GM23338 (cell line): Measurements from ENCODE around the gene CARHSP1. TPM values are rescaled to one million over a fixed set of nuclear protein-coding genes. Genes with fewer than 3 reads are reported as not detected.
A peak's percentile ranks its signal among the peaks of the same experiment; 100 is the strongest.

ENCODE experiments used
- ATAC-seq: fragments of 200-7000 bp; cut with Tn5 transposase; 3 replicates; pipeline ENCODE4 v1.9.1; 2020
- DNase-seq: peaks from one replicate; pipeline ENCODE4 v3.0.0-alpha.2; 2015; ENCODE audit warnings: low spot score
- H2AFZ ChIP-seq: fragments of 200-600 bp; sonication (generic); 2 replicates; pipeline ENCODE4 v1.8.0; 2016; ENCODE audit warnings: antibody characterized with exemption, mild to moderate bottlenecking, moderate library complexity
- H3F3A ChIP-seq: fragments of 200-600 bp; sonication (generic); replicated peaks from 2 replicates; pipeline ENCODE4 v1.8.0; 2017; ENCODE audit warnings: antibody characterized with exemption, mixed run types, low read depth
- H3K27ac ChIP-seq: fragments of 200-600 bp; sonication (generic); 2 replicates; pipeline ENCODE4 v1.6.1; 2016; ENCODE audit warnings: low read depth
- H3K27me3 ChIP-seq: fragments of 200-600 bp; sonication (generic); 2 replicates; pipeline ENCODE4 v1.8.0; 2016; ENCODE audit warnings: mild to moderate bottlenecking, mixed run types, moderate library complexity; ENCODE audit not compliant: insufficient read depth
- H3K36me3 ChIP-seq: fragments of 200-600 bp; sonication (generic); 2 replicates; pipeline ENCODE4 v1.8.0; 2016; ENCODE audit warnings: mild to moderate bottlenecking; ENCODE audit not compliant: insufficient read depth
- H3K4me1 ChIP-seq: fragments of 200-600 bp; sonication (generic); 2 replicates; pipeline ENCODE4 v1.8.0; 2016; ENCODE audit warnings: mild to moderate bottlenecking, moderate library complexity; ENCODE audit not compliant: insufficient read depth
- H3K4me2 ChIP-seq: fragments of 200-600 bp; sonication (generic); 2 replicates; pipeline ENCODE4 v1.7.1; 2017; ENCODE audit warnings: mixed run types
- H3K4me3 ChIP-seq: fragments of 200-600 bp; sonication (generic); 2 replicates; pipeline ENCODE4 v1.6.1; 2016; ENCODE audit warnings: mixed run types
- H3K79me2 ChIP-seq: fragments of 200-600 bp; sonication (generic); replicated peaks from 2 replicates; pipeline ENCODE4 v1.8.0; 2017; ENCODE audit warnings: mild to moderate bottlenecking; ENCODE audit not compliant: insufficient read depth
- H3K9me2 ChIP-seq: fragments of 200-600 bp; sonication (generic); 2 replicates; pipeline ENCODE4 v1.8.0; 2017; ENCODE audit not compliant: insufficient read depth
- H4K20me1 ChIP-seq: fragments of 200-600 bp; sonication (generic); replicated peaks from 2 replicates; pipeline ENCODE4 v1.8.0; 2017; ENCODE audit warnings: mild to moderate bottlenecking; ENCODE audit not compliant: insufficient read depth
- H3K27ac Mint-ChIP-seq: 2 replicates; pipeline ENCODE4 v1.8.0; 2020; ENCODE audit warnings: inconsistent platforms, mild to moderate bottlenecking, moderate library complexity, mixed read lengths
- H3K27me3 Mint-ChIP-seq: 3 replicates; pipeline ENCODE4 v1.8.0; 2022; ENCODE audit warnings: low read depth, mild to moderate bottlenecking, moderate library complexity, mixed read lengths, inconsistent platforms; ENCODE audit not compliant: insufficient read depth, poor library complexity
- H3K36me3 Mint-ChIP-seq: 3 replicates; pipeline ENCODE4 v1.8.0; 2021; ENCODE audit warnings: low read depth, mild to moderate bottlenecking, inconsistent platforms, moderate library complexity, mixed read lengths
- H3K4me1 Mint-ChIP-seq: 3 replicates; pipeline ENCODE4 v1.8.0; 2020; ENCODE audit warnings: mild to moderate bottlenecking, inconsistent platforms, mixed read lengths
- H3K4me3 Mint-ChIP-seq: 3 replicates; pipeline ENCODE4 v1.8.0; 2021; ENCODE audit warnings: moderate library complexity, mild to moderate bottlenecking, inconsistent platforms, mixed read lengths
- H3K9me3 Mint-ChIP-seq: 3 replicates; pipeline ENCODE4 v1.8.0; 2020; ENCODE audit warnings: moderate library complexity, mild to moderate bottlenecking, inconsistent platforms, mixed read lengths
- CREB1 ChIP-seq: fragments of 250-450 bp; sonication (Bioruptor Pico); IDR thresholded peaks from 2 replicates; pipeline ENCODE4 v1.5.0; 2020; ENCODE audit warnings: low read depth, mild to moderate bottlenecking, moderate library complexity
- ETS1 ChIP-seq: IDR thresholded peaks from 2 replicates; pipeline ENCODE4 v1.6.1; 2016; ENCODE audit warnings: antibody characterized with exemption
- EZH2 ChIP-seq: fragments of 200-600 bp; sonication (generic); IDR thresholded peaks from one replicate; pipeline ENCODE4 v1.8.0; 2017; ENCODE audit warnings: antibody characterized with exemption, mild to moderate bottlenecking, low read depth; ENCODE audit not compliant: unreplicated experiment
- STAT1 ChIP-seq: IDR thresholded peaks from one replicate; pipeline ENCODE4 v1.6.1; 2016; ENCODE audit warnings: antibody characterized with exemption; ENCODE audit not compliant: unreplicated experiment
- ZNF114 ChIP-seq: fragments of 250-450 bp; sonication (Bioruptor Pico); IDR thresholded peaks from 2 replicates; pipeline ENCODE4 v1.5.0; 2020; ENCODE audit warnings: mild to moderate bottlenecking, moderate library complexity
- ZNF331 ChIP-seq: fragments of 250-450 bp; sonication (Bioruptor Pico); IDR thresholded peaks from 2 replicates; pipeline ENCODE4 v1.5.0; 2020; ENCODE audit warnings: low read depth, mild to moderate bottlenecking, moderate library complexity
- polyA plus RNA-seq: library from polyadenylated mRNA; unstranded; fragments of >200 nt; fragmentation: Nextera tagmentation; extraction: Ambion mirVana; gene quantifications from 2 replicates; pipeline ENCODE4 v1.2.1, GENCODE V29; 2016
- total RNA-seq: library from RNA; depleted of rRNA; stranded (reverse); fragments of >200 nt; shearing (Covaris generic); gene quantifications from 2 replicates; pipeline ENCODE4 v1.2.3, GENCODE V29; 2014
- TF ChIP-seq, protein P1 (sequence below): fragments of 250-450 bp; sonication (Bioruptor Pico); IDR thresholded peaks from 2 replicates; pipeline ENCODE4 v1.5.0; 2020; ENCODE audit warnings: mild to moderate bottlenecking, moderate library complexity
- TF ChIP-seq, protein P2 (sequence below): IDR thresholded peaks from one replicate; pipeline ENCODE4 v1.6.1; 2018; ENCODE audit warnings: antibody characterized with exemption; ENCODE audit not compliant: unreplicated experiment

CARHSP1 gene
- total and polyA plus RNA-seq, 2 experiments from 2014 or later: 286 to 339 TPM

DNA sequence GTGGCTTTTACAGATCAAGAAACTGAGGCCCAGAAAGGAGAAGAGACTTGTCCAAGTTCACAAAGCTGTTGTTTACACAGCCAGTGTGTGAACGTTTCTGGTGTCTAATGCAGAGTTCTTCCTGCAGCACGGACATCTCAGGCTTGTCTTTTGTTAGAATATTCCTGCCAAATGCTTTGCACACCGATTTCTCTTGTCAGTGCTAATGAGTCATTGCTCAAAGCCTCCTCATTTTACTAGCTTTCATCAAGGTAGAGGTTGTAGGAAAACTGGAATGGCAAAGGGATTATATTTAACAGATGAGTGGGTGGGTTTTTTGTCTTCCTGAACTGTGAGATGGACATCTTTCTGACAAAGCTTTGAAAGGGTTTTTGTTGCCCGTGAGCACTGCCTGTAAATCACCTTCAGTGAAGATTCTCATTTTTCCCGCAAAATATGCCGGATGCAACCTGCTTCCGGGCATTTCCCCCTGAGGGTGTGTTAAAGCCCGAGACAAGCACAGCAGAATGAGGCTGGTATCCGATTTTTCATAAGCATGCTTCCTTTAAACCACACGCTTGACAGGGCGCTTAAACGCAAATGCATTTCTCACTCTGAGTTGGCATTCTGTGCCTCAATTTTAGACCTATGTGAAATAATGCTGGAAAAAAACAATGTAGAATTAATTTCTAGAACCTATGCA, 56.5 kb downstream of the CARHSP1 start:
- ATAC-seq (no peak), DNase-seq (no peak)
- Histone ChIP-seq H3K4me3 (no peak overlapping the region), H3K27me3 (no peaks in the 10 kb centered on the region), H3K79me2 (peaks cover 22% of the 10 kb centered on the region), H3K4me1 (no peaks in the 10 kb centered on the region), H3K4me2 (no peak overlapping the region), H3K27ac (peak overlapping the region; percentile 39; the same call in 1 of the 2 replicates), H3K9me2 (no peaks in the 10 kb centered on the region), H2AFZ (no peak overlapping the region), H3F3A (peaks cover 15% of the 10 kb centered on the region; the same call in 1 of the 2 replicates), H4K20me1 (peaks cover 9% of the 10 kb centered on the region), H3K36me3 (peaks cover 88% of the 10 kb centered on the region)
- TF ChIP-seq ZNF331 (CRISPR knock-in tag) (no peak), EZH2 (no peak), CREB1 (CRISPR knock-in tag) (no peak), ZNF114 (no peak), STAT1 (no peak), ETS1 (no peak)
- TF ChIP-seq, protein P1, sequence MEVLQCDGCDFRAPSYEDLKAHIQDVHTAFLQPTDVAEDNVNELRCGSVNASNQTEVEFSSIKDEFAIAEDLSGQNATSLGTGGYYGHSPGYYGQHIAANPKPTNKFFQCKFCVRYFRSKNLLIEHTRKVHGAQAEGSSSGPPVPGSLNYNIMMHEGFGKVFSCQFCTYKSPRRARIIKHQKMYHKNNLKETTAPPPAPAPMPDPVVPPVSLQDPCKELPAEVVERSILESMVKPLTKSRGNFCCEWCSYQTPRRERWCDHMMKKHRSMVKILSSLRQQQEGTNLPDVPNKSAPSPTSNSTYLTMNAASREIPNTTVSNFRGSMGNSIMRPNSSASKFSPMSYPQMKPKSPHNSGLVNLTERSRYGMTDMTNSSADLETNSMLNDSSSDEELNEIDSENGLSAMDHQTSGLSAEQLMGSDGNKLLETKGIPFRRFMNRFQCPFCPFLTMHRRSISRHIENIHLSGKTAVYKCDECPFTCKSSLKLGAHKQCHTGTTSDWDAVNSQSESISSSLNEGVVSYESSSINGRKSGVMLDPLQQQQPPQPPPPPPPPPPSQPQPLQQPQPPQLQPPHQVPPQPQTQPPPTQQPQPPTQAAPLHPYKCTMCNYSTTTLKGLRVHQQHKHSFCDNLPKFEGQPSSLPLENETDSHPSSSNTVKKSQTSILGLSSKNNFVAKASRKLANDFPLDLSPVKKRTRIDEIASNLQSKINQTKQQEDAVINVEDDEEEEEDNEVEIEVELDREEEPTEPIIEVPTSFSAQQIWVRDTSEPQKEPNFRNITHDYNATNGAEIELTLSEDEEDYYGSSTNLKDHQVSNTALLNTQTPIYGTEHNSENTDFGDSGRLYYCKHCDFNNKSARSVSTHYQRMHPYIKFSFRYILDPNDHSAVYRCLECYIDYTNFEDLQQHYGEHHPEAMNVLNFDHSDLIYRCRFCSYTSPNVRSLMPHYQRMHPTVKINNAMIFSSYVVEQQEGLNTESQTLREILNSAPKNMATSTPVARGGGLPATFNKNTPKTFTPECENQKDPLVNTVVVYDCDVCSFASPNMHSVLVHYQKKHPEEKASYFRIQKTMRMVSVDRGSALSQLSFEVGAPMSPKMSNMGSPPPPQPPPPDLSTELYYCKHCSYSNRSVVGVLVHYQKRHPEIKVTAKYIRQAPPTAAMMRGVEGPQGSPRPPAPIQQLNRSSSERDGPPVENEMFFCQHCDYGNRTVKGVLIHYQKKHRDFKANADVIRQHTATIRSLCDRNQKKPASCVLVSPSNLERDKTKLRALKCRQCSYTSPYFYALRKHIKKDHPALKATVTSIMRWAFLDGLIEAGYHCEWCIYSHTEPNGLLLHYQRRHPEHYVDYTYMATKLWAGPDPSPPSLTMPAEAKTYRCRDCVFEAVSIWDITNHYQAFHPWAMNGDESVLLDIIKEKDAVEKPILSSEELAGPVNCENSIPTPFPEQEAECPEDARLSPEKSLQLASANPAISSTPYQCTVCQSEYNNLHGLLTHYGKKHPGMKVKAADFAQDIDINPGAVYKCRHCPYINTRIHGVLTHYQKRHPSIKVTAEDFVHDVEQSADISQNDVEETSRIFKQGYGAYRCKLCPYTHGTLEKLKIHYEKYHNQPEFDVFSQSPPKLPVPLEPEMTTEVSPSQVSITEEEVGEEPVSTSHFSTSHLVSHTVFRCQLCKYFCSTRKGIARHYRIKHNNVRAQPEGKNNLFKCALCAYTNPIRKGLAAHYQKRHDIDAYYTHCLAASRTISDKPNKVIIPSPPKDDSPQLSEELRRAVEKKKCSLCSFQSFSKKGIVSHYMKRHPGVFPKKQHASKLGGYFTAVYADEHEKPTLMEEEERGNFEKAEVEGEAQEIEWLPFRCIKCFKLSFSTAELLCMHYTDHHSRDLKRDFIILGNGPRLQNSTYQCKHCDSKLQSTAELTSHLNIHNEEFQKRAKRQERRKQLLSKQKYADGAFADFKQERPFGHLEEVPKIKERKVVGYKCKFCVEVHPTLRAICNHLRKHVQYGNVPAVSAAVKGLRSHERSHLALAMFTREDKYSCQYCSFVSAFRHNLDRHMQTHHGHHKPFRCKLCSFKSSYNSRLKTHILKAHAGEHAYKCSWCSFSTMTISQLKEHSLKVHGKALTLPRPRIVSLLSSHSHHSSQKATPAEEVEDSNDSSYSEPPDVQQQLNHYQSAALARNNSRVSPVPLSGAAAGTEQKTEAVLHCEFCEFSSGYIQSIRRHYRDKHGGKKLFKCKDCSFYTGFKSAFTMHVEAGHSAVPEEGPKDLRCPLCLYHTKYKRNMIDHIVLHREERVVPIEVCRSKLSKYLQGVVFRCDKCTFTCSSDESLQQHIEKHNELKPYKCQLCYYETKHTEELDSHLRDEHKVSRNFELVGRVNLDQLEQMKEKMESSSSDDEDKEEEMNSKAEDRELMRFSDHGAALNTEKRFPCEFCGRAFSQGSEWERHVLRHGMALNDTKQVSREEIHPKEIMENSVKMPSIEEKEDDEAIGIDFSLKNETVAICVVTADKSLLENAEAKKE (CRISPR knock-in tag): no peak
- TF ChIP-seq, protein P2, sequence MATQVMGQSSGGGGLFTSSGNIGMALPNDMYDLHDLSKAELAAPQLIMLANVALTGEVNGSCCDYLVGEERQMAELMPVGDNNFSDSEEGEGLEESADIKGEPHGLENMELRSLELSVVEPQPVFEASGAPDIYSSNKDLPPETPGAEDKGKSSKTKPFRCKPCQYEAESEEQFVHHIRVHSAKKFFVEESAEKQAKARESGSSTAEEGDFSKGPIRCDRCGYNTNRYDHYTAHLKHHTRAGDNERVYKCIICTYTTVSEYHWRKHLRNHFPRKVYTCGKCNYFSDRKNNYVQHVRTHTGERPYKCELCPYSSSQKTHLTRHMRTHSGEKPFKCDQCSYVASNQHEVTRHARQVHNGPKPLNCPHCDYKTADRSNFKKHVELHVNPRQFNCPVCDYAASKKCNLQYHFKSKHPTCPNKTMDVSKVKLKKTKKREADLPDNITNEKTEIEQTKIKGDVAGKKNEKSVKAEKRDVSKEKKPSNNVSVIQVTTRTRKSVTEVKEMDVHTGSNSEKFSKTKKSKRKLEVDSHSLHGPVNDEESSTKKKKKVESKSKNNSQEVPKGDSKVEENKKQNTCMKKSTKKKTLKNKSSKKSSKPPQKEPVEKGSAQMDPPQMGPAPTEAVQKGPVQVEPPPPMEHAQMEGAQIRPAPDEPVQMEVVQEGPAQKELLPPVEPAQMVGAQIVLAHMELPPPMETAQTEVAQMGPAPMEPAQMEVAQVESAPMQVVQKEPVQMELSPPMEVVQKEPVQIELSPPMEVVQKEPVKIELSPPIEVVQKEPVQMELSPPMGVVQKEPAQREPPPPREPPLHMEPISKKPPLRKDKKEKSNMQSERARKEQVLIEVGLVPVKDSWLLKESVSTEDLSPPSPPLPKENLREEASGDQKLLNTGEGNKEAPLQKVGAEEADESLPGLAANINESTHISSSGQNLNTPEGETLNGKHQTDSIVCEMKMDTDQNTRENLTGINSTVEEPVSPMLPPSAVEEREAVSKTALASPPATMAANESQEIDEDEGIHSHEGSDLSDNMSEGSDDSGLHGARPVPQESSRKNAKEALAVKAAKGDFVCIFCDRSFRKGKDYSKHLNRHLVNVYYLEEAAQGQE: no peak
- Mint-ChIP-seq H3K27me3 (peaks cover 5% of the 10 kb centered on the region), H3K27ac (no peak overlapping the region), H3K4me1 (no peaks in the 10 kb centered on the region), H3K4me3 (no peak overlapping the region), H3K36me3 (peaks cover 94% of the 10 kb centered on the region), H3K9me3 (no peaks in the 10 kb centered on the region; the same call in 2 of the 3 replicates)
